ENCODE data around the gene RFXANK.

Gene RFXANK, protein sequence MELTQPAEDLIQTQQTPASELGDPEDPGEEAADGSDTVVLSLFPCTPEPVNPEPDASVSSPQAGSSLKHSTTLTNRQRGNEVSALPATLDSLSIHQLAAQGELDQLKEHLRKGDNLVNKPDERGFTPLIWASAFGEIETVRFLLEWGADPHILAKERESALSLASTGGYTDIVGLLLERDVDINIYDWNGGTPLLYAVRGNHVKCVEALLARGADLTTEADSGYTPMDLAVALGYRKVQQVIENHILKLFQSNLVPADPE

DNA sequence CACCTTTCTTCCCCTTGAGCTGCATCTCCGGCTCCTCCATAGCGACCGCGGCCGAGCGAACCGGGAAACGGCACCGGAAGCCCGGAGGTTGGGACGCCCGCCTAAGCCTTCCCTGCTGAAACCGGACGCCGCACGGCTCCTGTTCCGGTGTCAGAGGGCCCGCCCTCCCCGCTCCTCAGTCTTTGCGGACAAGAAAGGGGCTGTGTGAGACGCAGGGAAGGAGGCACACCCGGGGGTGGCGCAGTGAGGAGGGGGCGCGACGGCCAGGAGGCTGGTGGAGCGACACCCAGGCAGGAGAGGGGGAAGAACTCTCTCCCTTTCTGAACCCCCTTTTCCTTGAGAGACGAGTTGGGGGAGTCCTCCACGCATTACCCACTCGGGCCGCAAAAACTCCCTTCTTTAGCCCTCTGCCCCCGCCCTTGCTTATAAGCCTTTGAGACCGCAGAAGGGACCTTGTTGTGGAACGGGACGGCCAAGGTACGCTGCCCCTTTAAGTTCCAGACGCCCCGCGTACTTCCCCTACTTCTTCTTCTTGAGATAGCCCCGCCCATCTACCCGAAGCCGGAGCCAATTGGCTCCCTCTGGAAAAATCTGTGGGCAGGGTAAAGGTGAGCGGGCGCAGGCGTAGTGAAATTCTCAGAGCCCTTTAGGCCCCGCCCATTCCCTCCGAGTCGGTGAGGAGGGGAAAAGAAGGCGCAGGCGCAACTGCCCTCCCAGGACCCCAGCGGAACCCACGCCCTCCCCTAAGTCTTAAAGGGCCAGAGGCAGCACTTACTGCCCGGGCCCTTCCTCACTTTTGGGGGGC, at the start of gene RFXANK, which contains the start of gene BORCS8:
Gene RFXANK, plus strand, starts transcription at position 181 of the 805 bp plus-strand sequence. CDS start 1,689 bp downstream, outside the sequence.
Gene BORCS8, minus strand, starts transcription at position 75 of the 805 bp plus-strand sequence. Its CDS starts 35 bp downstream, at position 40.
- no peak for TF ChIP-seq GATA3 (IDR thresholded peaks at IDR 0.05; ENCODE audit: low read depth, low read length)
- no peak for TF ChIP-seq GATA2 (IDR thresholded peaks at IDR 0.05; ENCODE audit: low read depth, low read length)

- TF ChIP-seq GATA2 (IDR thresholded peaks at IDR 0.05; ENCODE audit: low read depth, low read length) (no peak), GATA3 (IDR thresholded peaks at IDR 0.05; ENCODE audit: low read depth, low read length) (no peak)
Observed at GRCh38 chr19:19142347-19142746, 49.7 kb upstream of the RFXANK start.

GRCh38 chr19:19145281-19145680, 46.8 kb upstream of the RFXANK start:
- TF ChIP-seq GATA2 (IDR thresholded peaks at IDR 0.05; ENCODE audit: low read depth, low read length) (no peak), GATA3 (IDR thresholded peaks at IDR 0.05; ENCODE audit: low read depth, low read length) (no peak)

GRCh38 chr19:19145684-19146608, 46.1 kb upstream of the RFXANK start:
- TF ChIP-seq GATA3 (IDR thresholded peaks at IDR 0.05; ENCODE audit: low read depth, low read length) (no peak), GATA2 (IDR thresholded peaks at IDR 0.05; ENCODE audit: low read depth, low read length) (no peak)

DNA sequence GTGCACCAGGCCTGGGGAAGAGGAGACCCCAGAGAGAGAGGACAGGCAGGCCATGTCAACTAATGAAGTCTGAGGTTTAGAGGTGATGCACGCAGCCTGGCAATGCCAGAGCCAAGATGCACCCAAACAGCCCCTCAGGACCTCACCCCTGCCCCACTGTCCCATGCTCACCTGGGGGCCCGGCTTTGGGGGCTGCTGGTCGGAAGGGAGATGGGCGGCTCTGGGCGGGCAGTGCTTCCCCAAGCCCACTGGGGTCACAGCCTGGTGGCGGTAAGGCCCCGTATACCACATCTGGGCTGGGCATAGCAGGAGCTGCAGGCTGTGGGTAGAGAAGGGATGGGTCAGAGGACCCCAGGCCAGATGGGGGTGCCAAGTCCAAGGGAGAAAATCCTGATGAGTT, 45.2 kb upstream of the RFXANK start:
- TF ChIP-seq GATA3 (IDR thresholded peaks at IDR 0.05; ENCODE audit: low read depth, low read length) (no peak), GATA2 (IDR thresholded peaks at IDR 0.05; ENCODE audit: low read depth, low read length) (no peak)

DNA sequence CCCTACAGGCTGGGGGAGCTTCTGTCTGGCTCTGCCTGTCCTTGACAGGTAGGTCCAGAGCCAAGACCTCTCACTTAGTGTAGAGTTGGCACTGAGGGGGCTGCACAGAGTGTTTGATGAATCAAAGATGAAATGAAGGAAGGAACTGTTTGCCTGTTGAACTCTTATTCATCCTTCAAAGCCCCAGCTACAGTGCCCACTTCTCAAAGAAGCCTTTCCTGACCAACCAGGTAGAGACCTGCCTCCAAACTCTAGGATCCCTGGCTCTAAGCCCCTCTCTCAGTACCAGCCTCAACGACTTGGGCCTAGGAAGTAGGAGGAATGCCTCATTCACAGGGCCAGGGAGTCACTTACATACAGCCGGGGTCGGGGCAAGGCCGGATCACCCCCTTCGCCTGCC, 44.7 kb upstream of the RFXANK start:
- TF ChIP-seq GATA2 (IDR thresholded peaks at IDR 0.05; ENCODE audit: low read depth, low read length) (no peak), GATA3 (IDR thresholded peaks at IDR 0.05; ENCODE audit: low read depth, low read length) (no peak)

GRCh38 chr19:19149435-19149834, 42.6 kb upstream of the RFXANK start:
- TF ChIP-seq GATA3 (IDR thresholded peaks at IDR 0.05; ENCODE audit: low read depth, low read length) = no peak
- no peak for TF ChIP-seq GATA2 (IDR thresholded peaks at IDR 0.05; ENCODE audit: low read depth, low read length)

DNA sequence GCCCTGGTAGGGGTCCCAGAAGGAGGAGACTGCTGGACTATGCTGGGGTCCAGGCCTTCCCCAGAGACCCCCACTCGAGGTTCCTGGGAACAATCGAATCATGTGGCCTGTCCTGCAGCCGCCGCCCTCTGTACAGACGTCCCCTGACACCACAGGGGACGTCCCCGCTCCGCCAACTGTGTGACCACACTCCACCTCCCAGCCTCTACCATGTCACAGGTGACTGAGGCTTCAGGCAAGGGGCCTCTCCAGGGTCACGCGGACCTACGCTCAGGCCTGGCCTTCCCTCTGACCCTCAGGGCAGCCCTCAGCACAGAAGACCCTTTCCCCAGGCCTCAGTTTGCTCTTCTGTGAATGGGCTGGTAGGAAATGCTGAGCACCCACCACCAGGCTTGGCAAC, 40.6 kb upstream of the RFXANK start:
- TF ChIP-seq GATA2 (IDR thresholded peaks at IDR 0.05; ENCODE audit: low read depth, low read length) (no peak), GATA3 (IDR thresholded peaks at IDR 0.05; ENCODE audit: low read depth, low read length) (no peak)

DNA sequence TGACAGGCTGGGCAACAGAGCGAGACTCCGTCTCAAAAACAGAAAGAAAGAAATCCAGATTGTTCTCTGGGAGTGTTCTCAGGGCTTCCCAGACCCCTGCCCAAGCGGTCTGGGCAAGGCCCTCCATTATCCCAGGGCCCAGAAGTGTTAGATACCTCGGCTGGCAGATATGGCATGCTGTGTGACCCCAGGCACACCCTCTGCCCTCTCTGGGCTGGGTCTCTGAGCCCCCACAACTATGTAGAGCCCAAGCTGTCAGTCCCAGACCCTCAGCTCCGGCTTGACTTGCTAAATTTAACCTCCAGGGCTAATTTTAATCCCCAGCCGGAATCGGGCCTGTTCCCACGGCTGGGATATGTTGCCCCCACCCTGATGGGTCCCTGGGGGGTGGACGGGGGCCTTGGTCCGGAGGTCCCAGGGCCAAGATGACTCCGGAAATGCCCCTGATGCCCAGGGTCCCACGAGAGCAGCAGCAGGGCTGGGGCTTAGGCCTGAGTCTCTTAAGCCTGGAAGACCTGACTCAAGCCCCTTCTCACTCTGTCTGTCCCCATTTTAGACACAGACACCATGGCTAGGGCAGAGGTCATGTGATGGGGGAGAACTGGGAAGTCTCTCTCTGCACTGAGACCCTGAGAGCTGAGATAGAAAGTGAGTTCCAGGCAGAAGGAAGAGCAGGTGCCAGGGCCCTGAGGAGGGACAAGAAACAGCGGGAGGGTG, 39.2 kb upstream of the RFXANK start:
- TF ChIP-seq GATA2 (IDR thresholded peaks at IDR 0.05; ENCODE audit: low read depth, low read length) (no peak), GATA3 (IDR thresholded peaks at IDR 0.05; ENCODE audit: low read depth, low read length) (no peak)

DNA sequence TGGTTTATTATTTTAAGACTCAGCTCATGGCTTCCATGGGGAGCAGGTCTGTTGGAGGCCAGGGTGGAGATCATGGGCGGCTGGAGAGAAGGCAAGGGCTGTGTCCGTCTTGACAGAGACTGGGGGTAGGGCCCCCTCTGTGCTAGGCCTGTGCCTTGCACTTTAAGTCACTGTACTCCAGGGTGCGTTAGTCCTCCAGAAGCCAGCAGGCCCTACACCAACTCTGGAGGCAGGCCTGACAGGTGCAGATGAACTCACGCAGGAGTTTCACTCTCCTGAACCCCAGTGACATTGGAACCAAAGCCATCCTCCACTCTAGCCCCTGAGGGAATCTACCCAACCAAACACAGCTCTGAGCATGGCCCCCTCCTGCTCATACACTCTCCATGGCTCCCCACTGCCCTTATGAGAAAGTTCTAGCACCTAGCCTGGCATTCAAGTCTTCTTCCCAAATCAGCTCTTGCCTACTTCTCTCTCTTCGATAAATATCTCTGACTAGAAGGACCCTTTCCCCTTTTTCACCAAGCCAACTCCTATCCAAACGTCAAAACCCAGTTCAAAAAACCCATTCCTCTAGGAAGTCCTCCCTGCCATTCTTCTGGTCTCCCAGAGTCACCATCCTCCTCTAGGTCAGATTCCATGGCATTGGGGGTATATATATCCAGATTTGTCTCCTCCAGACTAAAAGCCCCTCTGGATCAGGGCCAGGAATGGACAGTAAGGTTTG, 37.1 kb upstream of the RFXANK start:
- no peak for TF ChIP-seq GATA3 (IDR thresholded peaks at IDR 0.05; ENCODE audit: low read depth, low read length)
- TF ChIP-seq GATA2 (IDR thresholded peaks at IDR 0.05; ENCODE audit: low read depth, low read length) = no peak

DNA sequence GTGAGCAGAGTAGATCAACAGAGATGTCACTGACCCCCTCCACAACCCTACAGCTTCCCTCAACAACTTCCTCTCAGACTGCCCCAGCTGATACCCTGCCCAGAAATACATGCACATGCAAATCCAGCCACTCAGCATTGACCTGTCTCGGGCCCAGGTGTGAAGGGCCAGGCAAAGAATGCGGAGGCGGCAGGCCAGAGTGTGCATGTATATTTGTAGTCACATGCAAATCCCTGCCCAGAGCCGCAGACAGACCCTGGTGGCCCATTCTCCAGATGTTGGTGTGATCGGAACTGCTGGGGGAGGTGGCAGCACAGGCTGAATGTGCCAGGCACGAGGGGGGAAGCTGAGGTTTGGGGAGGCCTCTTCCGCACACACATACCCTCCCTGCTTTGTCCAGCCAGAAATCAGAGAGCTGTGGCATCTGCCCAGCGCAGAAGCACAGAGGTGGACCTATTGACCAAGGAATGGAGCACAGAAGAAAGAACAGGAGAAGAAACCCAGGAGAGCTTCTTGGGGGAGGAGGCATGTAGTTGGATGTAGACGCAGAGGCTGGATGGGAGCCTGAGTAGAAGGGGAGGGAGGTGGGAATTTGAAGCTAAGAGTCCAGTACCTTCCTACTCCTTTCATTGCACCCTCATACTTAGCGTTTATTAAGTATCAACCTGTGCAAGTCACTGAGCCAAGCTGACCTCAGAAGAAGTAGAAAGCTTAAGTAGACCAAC, 36.4 kb upstream of the RFXANK start:
- no peak for TF ChIP-seq GATA2 (IDR thresholded peaks at IDR 0.05; ENCODE audit: low read depth, low read length)

GRCh38 chr19:19157808-19158207, 34.2 kb upstream of the RFXANK start:
- no peak for TF ChIP-seq GATA2 (IDR thresholded peaks at IDR 0.05; ENCODE audit: low read depth, low read length)
- no peak for TF ChIP-seq GATA3 (IDR thresholded peaks at IDR 0.05; ENCODE audit: low read depth, low read length)

All from SH-SY5Y (cell line).